ENCODE data around the gene ABCG2. TPM values are rescaled to one million over a fixed set of nuclear protein-coding genes. Genes with fewer than 3 reads are reported as not detected.

Gene ABCG2
- total RNA-seq, 2 donors from 2014 or later: 0.56 to 0.63 TPM

DNA sequence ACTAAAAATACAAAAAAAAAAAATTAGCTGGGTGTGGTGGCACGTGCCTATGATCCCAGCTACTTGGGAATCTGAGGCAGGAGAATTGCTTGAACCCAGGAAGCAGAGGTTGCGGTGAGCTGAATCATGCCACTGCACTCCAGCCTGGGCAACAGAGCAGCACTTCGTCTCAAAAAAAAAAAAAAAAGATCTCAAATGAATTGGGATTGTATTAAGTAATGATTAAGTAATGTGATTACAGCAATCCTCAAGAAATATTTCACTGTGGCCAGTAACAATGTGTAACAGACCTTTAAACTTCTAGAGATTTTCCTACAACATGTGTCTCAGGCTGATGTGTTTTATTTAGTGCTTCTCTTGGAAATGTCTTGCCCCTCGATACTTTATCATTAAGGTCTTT is 104.2 kb downstream of the ABCG2 start:
- H3K4me1 Mint-ChIP-seq: no peaks in the 10 kb centered on the region
- no peak for ATAC-seq (replicated peaks)
- no peak overlapping the region for H3K27ac Mint-ChIP-seq
- no peak overlapping the region for H3K4me3 Mint-ChIP-seq
- no peaks in the 10 kb centered on the region for H3K27me3 Mint-ChIP-seq
- H3K36me3 Mint-ChIP-seq (ENCODE audit: low read depth): peaks cover 56% of the 10 kb centered on the region
- no peaks in the 10 kb centered on the region for H3K9me3 Mint-ChIP-seq

DNA sequence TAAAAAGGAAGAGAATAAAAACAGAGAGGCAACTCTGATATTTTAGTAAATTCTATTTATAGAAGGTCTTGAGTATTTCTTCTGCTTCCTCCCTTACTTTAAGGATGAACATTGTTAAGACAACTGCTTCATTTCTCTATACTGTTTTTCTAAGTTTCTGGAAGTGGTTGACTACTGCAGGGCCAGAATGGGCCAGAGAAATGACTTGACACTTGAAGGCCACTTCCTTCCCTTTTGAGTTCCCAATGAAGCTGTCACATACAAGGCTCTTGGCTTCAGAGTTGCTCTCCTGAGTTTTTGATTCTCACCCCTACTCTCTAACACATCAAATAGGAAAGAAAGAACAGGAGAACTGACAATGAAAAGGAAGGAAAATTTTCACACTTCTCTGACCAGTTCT is 113.4 kb downstream of the ABCG2 start:
- ATAC-seq (replicated peaks): no peak
- Mint-ChIP-seq H3K27ac (no peak overlapping the region), H3K27me3 (no peaks in the 10 kb centered on the region)

DNA sequence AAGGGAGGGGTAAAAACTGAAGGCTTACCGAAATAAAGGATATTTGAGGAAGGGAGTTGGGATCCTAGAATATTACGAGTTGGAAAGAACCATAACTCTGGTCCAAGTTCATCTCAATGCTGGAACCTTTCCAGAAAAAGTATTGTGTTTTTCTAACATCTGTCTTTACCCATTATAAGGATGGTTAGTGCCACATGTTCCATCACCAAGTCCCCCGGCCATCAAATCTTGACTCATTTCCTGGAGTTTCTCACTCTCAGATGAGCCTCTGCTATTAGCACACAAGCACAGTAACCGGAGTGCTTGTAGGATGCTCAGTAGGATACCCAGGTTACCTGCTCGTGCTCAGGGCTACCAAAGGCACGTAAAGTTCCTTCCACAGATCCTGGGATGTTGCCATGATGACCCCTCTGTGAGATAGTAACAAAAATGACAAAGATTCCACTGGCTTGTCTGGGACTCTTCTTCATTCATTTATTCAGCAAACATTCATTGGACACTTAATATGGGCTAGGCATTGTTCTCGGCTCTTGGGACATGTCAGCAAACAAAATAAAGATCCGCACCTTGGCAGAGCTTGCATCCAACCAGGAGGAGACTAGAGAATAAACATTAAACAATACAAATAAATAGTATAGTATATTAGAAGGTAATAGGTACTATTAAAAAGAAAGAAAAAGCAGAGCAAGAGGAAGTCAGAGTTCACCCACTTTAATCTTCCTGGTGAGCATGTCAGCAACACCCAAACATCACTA is 114.7 kb downstream of the ABCG2 start:
- Mint-ChIP-seq H3K4me3 (no peak overlapping the region), H3K36me3 (ENCODE audit: low read depth) (peaks cover 49% of the 10 kb centered on the region), H3K27ac (no peak overlapping the region), H3K9me3 (no peaks in the 10 kb centered on the region), H3K27me3 (no peaks in the 10 kb centered on the region), H3K4me1 (no peaks in the 10 kb centered on the region)
- no peak for ATAC-seq (replicated peaks)

More for the DNA sequence above, 113.4 kb downstream of the ABCG2 start:
- Mint-ChIP-seq H3K4me1 (no peaks in the 10 kb centered on the region), H3K9me3 (no peaks in the 10 kb centered on the region), H3K36me3 (ENCODE audit: low read depth) (peaks cover 42% of the 10 kb centered on the region), H3K4me3 (no peak overlapping the region)

DNA sequence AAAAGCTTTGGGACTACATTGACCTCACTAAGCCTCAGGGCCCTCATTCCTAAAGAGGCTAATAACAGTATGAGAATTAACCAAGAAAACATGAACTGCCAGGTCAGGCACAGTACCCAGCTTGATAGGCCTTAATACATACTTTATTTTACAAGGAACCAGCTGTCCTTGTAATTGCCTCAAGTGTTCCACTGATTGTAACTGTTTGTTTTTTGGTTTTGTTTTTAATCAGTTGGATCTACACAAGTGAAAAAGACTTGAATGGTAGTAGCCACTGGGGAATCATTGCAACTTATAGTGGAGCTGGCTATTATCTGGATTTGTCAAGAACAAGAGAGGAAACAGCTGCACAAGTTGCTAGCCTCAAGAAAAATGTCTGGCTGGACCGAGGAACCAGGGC is 115.4 kb downstream of the ABCG2 start:
- Mint-ChIP-seq H3K9me3 (no peaks in the 10 kb centered on the region), H3K4me3 (no peak overlapping the region), H3K36me3 (ENCODE audit: low read depth) (peaks cover 50% of the 10 kb centered on the region), H3K27me3 (no peaks in the 10 kb centered on the region), H3K27ac (no peak overlapping the region), H3K4me1 (no peaks in the 10 kb centered on the region)
- ATAC-seq (replicated peaks): no peak

DNA sequence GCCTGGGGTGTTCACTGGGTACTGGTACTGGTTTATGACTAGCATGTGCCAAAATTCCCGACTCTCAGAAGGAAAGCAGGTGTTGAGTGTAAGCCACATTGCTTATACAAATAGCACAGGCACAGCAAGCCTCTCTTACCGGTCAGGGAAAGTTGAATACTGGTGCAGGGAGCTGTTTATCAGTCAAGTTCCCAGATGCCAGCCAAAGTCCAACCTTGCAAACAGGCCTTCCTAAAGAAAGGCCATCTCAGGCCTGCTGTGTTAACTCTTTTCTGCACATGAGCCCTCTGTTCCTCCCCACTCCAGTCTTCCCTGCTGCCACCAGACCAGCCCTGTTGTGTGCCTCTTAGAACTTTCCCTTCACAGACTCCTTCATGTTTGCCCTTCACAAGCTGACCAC is 116.8 kb downstream of the ABCG2 start:
- peaks cover 52% of the 10 kb centered on the region for H3K36me3 Mint-ChIP-seq (ENCODE audit: low read depth)
- no peaks in the 10 kb centered on the region for H3K9me3 Mint-ChIP-seq
- H3K27ac Mint-ChIP-seq: no peak overlapping the region
- no peaks in the 10 kb centered on the region for H3K27me3 Mint-ChIP-seq
- no peak for ATAC-seq (replicated peaks)
- H3K4me3 Mint-ChIP-seq: no peak overlapping the region
- H3K4me1 Mint-ChIP-seq: no peaks in the 10 kb centered on the region

DNA sequence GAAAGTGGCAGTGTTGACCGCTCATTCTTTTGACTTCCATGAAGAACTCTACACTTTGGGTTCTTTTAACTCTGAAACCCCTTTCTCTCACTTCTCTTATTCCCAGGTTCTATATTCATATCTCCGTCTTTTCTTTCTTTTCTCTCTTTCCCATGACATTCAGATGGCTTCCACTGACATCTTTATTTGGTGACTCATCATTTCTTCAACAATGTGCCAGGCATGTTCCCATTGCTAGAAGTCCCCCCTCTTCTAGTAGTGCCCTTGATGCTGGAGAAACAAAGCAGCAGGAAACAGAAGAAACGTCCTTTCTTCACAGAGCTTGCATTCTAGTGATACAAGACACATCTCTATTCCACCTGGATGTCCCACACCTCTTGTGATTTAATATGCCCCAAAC is 117.7 kb downstream of the ABCG2 start:
- H3K4me1 Mint-ChIP-seq: no peaks in the 10 kb centered on the region
- H3K36me3 Mint-ChIP-seq (ENCODE audit: low read depth): peaks cover 52% of the 10 kb centered on the region
- no peak for ATAC-seq (replicated peaks)
- H3K4me3 Mint-ChIP-seq: no peak overlapping the region
- no peaks in the 10 kb centered on the region for H3K9me3 Mint-ChIP-seq
- no peak overlapping the region for H3K27ac Mint-ChIP-seq
- H3K27me3 Mint-ChIP-seq: no peaks in the 10 kb centered on the region

Other genes starting within 250 kb of the ABCG2 start
- 1 to 10 TPM in 1 of 2 donors, under 1 TPM in 1; 0.21 to 7.3 TPM for gene SPP1, start 182.9 kb downstream of the ABCG2 start, total RNA-seq
- gene PKD2, start 151.0 kb downstream of the ABCG2 start, total RNA-seq: 10 to 100 TPM in 1 of 2 donors, 1 to 10 TPM in 1; 7.3 to 12.7 TPM
- gene PPM1K, start 125.9 kb upstream of the ABCG2 start, total RNA-seq: 10 to 100 TPM; 49.9 to 66.7 TPM
- 1 to 10 TPM; 5.7 to 6.8 TPM for gene HERC6, start 220.2 kb upstream of the ABCG2 start, total RNA-seq

Data from activated T-helper 17 cell treated with anti-CD3 and anti-CD28 coated beads, Interleukin-2, amount 50 U/mL, for 72 hours (primary cell).